H1 (cell line): Measurements from ENCODE around the gene MRPS9. TPM values are rescaled to one million over a fixed set of nuclear protein-coding genes. Genes with fewer than 3 reads are reported as not detected.
A peak's percentile ranks its signal among the peaks of the same experiment; 100 is the strongest.

Experiments
- HDAC6 ChIP-seq: IDR thresholded peaks from one replicate; pipeline ENCODE4 v1.7.1; 2012; ENCODE audit warnings: low read depth, mild to moderate bottlenecking, inconsistent platforms, low read length, moderate library complexity
- YY1 ChIP-seq: IDR thresholded peaks from 2 replicates; pipeline ENCODE4 v1.6.1; 2011; ENCODE audit warnings: low read depth, mild to moderate bottlenecking, low read length
- polyA plus RNA-seq, 7 experiments: library from polyadenylated mRNA; depleted of rRNA in 3 of 7; stranded (reverse) in 5 of 7; unstranded in 2 of 7; fragments of >200 nt in 5 of 7; fragments of 200-250 nt in 2 of 7; gene quantifications; 1 replicate in 5 of 7; 2 replicates in 1 of 7; 4 replicates in 1 of 7; pipeline versions ENCODE4 v1.2.1 to v1.2.3, GENCODE V29; 2011 to 2013; ENCODE audit warnings: missing spikeins in 2 of 7, mixed read lengths in 2 of 7
- total RNA-seq: library from RNA; stranded (reverse); fragmentation: NEBNext Ultra II Directional; extraction: Animal tissue kit (Norgen Biotek cat#: 25700); gene quantifications from 2 replicates; pipeline ENCODE4 v1.2.1, GENCODE V29; 2021
- TF ChIP-seq, protein P1 (sequence below): fragments of 300-600 bp; sonication (generic); IDR thresholded peaks from 2 replicates; pipeline ENCODE4 v1.7.1; 2012; ENCODE audit warnings: low read length, moderate library complexity, mild to moderate bottlenecking, inconsistent platforms; ENCODE audit not compliant: insufficient replicate concordance

MRPS9 gene
- total and polyA plus RNA-seq, 2 of the 8 experiments (the other 6 are each of a cell fraction or from before 2014, with no cell fraction given): 36.2 to 71.0 TPM

GRCh38 chr2:105037572-105038382, at the start of gene MRPS9 (continued):
- TF ChIP-seq, protein P1, sequence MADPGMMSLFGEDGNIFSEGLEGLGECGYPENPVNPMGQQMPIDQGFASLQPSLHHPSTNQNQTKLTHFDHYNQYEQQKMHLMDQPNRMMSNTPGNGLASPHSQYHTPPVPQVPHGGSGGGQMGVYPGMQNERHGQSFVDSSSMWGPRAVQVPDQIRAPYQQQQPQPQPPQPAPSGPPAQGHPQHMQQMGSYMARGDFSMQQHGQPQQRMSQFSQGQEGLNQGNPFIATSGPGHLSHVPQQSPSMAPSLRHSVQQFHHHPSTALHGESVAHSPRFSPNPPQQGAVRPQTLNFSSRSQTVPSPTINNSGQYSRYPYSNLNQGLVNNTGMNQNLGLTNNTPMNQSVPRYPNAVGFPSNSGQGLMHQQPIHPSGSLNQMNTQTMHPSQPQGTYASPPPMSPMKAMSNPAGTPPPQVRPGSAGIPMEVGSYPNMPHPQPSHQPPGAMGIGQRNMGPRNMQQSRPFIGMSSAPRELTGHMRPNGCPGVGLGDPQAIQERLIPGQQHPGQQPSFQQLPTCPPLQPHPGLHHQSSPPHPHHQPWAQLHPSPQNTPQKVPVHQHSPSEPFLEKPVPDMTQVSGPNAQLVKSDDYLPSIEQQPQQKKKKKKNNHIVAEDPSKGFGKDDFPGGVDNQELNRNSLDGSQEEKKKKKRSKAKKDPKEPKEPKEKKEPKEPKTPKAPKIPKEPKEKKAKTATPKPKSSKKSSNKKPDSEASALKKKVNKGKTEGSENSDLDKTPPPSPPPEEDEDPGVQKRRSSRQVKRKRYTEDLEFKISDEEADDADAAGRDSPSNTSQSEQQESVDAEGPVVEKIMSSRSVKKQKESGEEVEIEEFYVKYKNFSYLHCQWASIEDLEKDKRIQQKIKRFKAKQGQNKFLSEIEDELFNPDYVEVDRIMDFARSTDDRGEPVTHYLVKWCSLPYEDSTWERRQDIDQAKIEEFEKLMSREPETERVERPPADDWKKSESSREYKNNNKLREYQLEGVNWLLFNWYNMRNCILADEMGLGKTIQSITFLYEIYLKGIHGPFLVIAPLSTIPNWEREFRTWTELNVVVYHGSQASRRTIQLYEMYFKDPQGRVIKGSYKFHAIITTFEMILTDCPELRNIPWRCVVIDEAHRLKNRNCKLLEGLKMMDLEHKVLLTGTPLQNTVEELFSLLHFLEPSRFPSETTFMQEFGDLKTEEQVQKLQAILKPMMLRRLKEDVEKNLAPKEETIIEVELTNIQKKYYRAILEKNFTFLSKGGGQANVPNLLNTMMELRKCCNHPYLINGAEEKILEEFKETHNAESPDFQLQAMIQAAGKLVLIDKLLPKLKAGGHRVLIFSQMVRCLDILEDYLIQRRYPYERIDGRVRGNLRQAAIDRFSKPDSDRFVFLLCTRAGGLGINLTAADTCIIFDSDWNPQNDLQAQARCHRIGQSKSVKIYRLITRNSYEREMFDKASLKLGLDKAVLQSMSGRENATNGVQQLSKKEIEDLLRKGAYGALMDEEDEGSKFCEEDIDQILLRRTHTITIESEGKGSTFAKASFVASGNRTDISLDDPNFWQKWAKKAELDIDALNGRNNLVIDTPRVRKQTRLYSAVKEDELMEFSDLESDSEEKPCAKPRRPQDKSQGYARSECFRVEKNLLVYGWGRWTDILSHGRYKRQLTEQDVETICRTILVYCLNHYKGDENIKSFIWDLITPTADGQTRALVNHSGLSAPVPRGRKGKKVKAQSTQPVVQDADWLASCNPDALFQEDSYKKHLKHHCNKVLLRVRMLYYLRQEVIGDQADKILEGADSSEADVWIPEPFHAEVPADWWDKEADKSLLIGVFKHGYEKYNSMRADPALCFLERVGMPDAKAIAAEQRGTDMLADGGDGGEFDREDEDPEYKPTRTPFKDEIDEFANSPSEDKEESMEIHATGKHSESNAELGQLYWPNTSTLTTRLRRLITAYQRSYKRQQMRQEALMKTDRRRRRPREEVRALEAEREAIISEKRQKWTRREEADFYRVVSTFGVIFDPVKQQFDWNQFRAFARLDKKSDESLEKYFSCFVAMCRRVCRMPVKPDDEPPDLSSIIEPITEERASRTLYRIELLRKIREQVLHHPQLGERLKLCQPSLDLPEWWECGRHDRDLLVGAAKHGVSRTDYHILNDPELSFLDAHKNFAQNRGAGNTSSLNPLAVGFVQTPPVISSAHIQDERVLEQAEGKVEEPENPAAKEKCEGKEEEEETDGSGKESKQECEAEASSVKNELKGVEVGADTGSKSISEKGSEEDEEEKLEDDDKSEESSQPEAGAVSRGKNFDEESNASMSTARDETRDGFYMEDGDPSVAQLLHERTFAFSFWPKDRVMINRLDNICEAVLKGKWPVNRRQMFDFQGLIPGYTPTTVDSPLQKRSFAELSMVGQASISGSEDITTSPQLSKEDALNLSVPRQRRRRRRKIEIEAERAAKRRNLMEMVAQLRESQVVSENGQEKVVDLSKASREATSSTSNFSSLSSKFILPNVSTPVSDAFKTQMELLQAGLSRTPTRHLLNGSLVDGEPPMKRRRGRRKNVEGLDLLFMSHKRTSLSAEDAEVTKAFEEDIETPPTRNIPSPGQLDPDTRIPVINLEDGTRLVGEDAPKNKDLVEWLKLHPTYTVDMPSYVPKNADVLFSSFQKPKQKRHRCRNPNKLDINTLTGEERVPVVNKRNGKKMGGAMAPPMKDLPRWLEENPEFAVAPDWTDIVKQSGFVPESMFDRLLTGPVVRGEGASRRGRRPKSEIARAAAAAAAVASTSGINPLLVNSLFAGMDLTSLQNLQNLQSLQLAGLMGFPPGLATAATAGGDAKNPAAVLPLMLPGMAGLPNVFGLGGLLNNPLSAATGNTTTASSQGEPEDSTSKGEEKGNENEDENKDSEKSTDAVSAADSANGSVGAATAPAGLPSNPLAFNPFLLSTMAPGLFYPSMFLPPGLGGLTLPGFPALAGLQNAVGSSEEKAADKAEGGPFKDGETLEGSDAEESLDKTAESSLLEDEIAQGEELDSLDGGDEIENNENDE: no peak
- TF ChIP-seq YY1 (peak; percentile 97), HDAC6 (no peak)
